Right ventricle myocardium inferior (tissue), 1 donor: ENCODE results near the gene MADD. TPM values are rescaled to one million over a fixed set of nuclear protein-coding genes. Genes with fewer than 3 reads are reported as not detected.
"Not testable (repeated sequence)": the region's sequence is repeated elsewhere in the genome, so short reads cannot be mapped to it uniquely, and the experiment has no call there.

Experiments used
- ATAC-seq: fragments of 200-7000 bp; cut with Tn5 transposase; one replicate; pipeline ENCODE4 v1.9.1; 2020; ENCODE audit warnings: mild to moderate bottlenecking, moderate library complexity
- DNase-seq: peaks from one replicate; pipeline ENCODE4 v3.0.0; 2021; ENCODE audit errors: missing footprints
- intact Hi-C: fragments of 100-400 bp; cut with DNase I; formaldehyde crosslinking; loops from one replicate; pipeline ENCODE4 v1.11.0; 2022
- total RNA-seq: library from RNA; stranded (reverse); fragmentation: NEBNext Ultra II Directional; extraction: Animal tissue kit (Norgen Biotek cat#: 25700); gene quantifications from one replicate; pipeline ENCODE4 v1.2.1, GENCODE V29; 2021
- donor health status: DM: no; HTN: yes; CAD: no; lungs with severe emphysema.

MADD gene
- total RNA-seq, 1 donor from 2014 or later: 40.2 TPM

DNA sequence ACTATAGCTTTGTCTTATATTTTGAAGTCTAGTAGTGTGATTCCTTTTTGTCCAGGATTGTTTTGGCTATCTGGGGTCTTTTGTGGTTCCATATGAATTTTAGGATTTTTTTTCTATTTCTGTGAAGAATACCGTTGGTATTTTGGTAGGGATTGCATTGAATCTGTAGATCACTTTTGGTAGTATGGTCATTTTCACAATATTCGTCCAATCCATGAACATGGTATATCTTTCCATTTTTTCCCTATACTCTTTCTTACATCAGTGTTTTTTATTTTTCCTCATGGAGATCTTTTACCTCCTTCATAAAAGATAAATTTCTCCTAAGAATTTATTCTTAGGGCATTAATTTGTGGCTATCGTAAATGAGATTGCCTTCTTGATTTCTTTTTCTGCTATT is 29.1 kb downstream of the MADD start:
- DNase-seq: no peak
- ATAC-seq: no peak
- intact Hi-C loops: no loop called here

DNA sequence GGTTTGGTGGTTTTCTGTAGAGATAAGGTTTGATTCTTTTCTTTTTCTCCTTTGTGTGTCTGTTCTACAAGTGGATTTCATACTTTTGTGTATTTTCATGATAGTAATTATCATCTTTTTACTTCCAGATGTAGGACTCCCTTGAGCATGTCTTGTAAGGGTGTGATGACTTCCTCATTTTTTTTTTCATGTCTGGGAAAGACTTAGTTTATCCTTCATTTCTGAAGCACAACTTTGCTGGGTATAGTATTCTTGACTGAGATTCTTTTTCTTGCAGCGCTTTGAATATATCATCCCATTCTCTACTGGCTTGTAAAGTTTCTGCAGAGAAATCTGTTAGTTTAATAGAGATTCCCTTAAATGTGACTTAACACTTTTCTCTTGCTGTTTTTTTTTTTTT is 32.9 kb downstream of the MADD start:
- no peak for DNase-seq
- no peak for ATAC-seq
- intact Hi-C loops: no loop called here

DNA sequence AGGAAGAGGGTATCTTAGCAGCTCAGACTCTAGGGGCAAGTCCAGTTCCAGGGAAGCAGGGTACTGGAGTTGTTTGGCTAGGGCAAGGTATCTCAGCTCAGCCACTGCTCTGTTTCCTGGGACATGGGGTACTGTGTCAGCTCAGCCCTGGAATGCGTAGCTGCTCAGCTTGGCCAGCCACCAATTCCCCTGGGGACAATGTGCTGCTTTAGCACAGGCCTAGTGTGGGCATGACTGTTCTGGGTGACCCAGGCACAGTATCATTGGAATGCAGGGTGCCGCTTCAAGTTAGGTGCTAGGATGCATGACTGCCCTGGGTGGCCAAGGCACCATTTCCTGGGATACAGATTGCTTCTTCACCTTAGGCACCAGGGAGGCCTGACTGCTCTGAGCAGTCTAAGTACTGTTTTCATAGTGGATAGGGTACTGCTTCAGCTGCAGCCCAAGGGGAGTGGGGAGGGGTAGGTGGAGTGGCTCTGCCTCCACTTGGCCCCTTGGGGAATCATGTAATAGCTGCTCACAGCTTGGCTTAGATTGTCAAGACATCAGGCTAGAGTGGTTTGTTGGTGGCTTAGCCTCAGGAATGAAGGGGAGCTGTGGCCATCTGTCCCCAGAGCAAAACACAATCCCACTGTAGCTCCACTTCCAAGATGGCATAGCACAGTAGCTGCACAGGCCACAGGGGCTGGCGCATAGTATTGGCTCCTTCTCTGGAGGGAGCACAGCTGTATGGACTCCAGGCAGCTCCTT is 36.0 kb downstream of the MADD start:
- peak; percentile 98 for ATAC-seq

DNA sequence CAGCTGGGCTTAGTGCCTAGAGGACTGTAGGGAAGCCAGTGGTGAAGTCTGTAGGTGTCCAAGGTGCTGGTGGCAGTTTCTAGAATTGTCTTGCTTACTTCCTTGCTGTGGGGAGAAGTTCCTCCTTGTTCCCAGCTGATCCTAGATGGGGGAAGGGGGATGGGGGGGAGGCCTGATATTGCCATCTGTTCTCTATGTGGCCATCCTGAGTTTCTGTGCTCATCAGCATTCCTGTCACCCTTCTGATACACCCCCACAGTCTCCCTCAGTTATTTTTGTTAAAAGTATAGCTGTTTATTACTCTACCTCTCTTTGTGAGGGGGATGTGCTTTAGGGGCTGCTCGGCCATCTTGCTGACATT is 36.5 kb downstream of the MADD start:
- intact Hi-C loops: loop anchor here (5.0 kb wide), 1 partner anchor 34 kb away; the partner anchor contains the start of gene MADD
- DNase-seq (no peak), ATAC-seq (no peak)

More for the DNA sequence above, 36.0 kb downstream of the MADD start:
- intact Hi-C loops: loop anchor here (5.0 kb wide), 1 partner anchor 34 kb away; the partner anchor contains the start of gene MADD
- DNase-seq: no peak

DNA sequence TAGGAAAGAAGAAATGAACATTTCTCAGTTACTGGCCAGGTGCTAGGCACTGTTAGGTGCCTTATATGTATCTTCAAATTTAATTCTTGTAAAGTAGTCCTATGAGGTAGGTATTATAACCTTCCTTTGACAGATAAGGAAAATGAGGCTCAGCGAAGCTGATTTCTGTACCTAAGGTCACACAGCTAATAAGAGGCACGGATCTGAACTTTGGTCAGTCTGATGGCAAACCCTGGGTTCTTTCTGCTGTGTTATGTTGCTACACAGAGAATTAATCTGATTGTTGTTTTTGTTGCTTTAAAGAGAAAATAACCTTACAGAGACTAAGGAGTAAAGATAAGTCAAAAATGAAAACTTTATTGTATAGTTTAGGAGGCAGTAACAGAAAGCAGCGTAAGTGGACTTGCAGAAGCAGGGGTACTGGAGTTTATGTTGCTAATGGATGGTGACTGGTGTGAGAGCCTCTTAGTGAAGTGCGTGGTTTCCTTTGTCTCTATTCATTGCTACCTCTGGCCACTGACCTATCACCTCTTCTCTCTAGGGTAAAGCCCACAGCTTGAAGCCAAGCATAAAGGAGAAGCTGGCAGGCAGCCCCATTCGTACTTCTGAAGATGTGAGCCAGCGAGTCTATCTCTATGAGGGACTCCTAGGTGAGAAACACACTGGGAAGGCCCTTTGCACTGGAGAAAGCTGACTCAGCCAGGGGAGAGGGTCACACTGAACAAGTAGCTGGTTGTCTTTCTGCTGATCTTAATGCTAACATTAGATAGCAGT is 38.3 kb downstream of the MADD start:
- intact Hi-C loops: loop anchor here (5.0 kb wide), 1 partner anchor 36 kb away; the partner anchor contains the start of gene MADD
- DNase-seq (no peak), ATAC-seq (no peak)

DNA sequence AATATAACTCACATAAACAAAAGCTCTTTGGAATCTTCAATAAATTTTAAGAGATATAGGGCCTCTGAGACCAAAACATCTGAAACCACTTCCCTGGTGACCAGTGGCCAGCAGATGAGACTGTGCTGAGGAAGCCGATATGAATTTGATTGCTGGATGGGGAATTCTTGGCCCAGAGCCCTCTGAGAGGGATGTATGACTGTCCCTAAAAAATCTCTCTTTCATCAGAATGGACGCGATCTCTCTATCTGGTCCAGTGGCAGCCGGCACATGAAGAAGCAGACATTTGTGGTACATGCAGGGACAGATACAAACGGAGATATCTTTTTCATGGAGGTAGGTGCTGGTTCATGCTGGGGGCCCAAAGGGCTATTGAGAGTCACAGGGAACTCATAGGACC is 45.1 kb downstream of the MADD start:
- DNase-seq (no peak), ATAC-seq (no peak)
- intact Hi-C loops: no loop called here

DNA sequence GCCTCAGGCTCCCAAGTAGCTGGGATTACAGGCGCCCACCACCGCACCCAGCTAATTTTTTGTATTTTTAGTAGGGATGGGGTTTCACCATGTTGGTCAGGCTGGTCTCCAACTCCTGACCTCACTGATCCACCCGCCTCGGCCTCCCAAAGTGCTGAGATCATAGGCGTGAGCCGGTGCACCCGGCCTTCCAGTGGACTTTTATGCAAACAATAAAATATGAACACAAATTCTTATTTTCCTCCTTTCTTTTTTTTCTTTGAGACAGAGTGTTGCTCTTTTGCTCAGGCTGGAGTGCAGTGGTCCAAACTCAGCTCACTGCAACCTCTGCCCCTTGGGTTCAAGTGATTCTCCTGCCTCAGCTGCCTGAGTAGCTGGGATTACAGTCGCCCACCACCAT is 46.6 kb downstream of the MADD start:
- intact Hi-C loops, ATAC-seq, DNase-seq: not testable (repeated sequence)

DNA sequence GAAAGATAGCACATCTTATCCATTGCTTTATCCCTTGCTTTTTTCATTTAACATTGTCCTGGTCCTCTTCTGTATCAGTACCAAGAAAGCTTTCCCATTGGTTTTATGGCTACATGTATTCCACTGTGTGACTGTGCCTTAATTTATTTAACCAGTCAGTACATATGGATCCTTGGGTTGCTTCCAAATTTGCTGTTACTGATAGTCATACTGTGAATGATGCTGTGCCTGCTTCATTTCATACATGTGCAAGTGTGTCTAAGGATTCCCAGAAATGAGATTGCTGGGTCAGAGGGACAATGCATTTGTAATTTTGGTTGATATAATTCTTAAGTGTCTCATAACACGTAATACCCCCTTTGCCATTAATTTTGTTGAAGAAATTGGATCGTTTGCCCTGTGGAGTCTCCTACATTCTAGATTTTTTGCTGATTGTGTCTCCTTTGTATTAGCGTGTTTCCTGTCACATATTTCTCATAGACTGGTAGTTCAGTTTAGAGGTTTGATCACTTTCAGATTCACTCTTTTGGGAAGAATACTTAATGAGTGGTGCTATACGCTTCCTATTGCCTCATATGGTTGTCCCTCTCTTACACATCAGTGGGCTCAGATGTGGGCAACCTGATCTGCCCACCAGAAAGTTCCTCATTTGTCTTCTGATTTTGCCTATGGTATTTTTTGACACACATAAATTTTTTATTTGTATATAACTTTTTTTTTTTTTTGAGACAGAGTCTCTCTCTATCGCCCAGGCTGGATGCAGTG is 47.3 kb downstream of the MADD start:
- intact Hi-C loops: no loop called here

DNA sequence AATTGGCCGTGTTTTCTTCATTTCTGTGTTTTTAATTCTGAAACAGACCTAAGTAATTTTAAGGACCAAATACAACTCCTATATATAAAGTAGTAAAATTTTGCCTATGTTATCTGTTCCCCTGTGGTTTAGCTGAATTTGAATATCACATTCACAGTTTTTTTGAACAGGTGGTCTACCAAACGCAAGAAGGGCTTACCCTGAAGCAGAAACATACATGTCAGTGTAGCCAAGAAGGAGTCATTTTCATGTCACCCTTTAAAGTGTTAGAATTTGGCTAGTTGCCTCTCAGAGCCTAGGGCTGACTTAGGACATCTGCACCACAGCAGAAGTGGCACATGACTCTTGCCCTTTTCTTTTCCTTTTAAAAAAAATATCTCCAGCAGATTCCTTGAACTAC is 48.2 kb downstream of the MADD start:
- DNase-seq: no peak
- intact Hi-C loops: no loop called here
- no peak for ATAC-seq

More for the DNA sequence above, 47.3 kb downstream of the MADD start:
- no peak for ATAC-seq
- no peak for DNase-seq

DNA sequence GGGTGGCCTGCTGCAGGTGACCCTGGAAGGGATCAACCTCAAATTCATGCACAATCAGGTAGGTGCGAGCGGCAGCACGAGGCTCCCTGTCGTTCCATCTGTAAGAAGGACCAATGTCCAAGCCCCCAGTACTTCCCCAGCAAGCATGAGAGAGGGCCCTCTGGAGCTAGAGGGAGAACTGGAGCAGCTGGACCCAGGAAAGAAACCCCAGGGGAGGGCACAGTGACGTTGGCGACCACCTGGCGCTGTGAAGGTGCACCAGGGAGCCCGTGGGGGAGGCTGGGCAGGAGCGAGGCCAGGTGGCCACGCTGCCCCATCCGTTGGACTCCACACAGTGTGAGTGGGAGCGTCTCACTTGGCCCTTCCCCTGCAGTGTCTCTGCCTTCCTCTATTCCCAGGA is 54.6 kb downstream of the MADD start:
- peak; percentile 50 for DNase-seq
- no peak for ATAC-seq

DNA sequence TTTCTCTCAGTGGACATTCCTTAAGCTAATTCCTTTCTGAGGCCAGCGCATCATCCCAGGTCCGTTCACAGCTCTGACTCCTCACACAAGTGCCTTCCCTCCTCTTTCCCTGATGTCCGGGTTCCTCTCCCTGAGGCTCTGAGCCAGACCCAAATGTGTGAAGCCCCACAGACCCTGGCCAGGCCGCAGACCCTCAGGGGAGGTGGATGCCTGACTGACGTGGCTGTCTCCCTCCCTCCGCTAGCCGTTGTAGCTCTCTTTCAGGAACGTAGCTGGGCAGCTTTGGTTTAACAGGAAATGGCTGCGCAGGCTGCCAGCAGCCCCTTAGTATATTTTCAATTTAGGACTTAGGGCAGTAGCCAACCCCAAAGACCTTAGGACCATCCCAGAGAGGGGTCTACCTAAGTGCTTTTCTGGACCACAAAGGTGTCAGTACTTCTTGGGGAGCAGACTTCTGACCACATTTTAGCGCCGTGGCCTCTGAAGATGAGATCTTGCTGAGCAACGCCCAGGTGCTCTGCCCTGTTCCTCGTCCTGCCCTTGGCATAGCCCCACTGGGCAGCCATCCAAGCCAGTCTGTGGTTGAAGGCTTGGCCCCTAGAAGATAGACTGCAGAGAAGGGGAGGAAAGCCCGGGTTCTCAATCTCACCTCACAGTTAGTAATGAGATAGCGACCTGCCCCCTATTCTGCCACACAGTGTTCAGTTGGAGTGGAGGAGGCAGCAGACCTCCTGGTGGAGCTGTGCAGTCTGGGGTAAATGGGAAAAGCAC is 55.5 kb downstream of the MADD start:
- ATAC-seq (no peak), DNase-seq (no peak)
- intact Hi-C loops: no loop called here

More for the DNA sequence above, 54.6 kb downstream of the MADD start:
- intact Hi-C loops: no loop called here

DNA sequence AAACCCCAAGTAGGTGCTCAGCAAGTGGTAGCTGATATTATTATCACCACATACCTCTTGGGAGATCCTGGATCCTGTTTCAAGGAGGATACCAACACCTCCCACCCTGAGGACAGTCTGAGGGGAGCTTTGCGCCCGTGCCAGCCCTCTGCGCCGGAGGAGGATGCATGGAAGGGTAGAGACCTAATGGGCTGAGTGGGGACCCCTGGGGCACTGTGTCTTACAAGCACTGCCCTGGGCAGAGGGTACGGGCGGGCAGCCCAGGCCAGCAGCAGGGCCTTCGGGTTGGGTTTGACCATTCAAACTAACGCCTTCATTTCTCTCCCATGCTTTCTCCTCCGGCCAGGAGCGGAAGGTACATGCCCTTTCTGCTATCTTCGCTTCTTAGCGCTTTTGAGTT is 56.3 kb downstream of the MADD start:
- DNase-seq (no peak), ATAC-seq (no peak)
- intact Hi-C loops: no loop called here

DNA sequence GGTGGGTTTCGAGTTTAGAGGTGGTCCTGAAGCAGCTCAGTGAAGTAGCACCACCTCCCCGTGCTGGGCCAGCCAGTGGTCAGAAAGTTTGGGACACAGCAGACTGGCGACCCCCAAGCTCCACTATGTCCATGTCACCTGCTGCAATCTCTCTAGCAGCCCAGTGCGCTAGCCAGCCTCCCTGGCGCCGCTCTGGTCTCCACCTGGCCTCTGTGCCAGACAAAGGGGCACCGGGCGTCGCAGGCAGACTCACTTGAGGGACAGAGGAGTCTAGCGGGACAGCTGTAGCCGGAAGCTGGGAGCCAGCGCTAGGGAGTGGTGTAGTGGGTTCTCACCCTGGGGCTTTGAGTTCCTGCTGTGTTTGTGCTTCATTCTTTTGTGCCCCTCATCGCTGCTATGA is 57.1 kb downstream of the MADD start:
- no peak for ATAC-seq
- no peak for DNase-seq
- intact Hi-C loops: no loop called here

DNA sequence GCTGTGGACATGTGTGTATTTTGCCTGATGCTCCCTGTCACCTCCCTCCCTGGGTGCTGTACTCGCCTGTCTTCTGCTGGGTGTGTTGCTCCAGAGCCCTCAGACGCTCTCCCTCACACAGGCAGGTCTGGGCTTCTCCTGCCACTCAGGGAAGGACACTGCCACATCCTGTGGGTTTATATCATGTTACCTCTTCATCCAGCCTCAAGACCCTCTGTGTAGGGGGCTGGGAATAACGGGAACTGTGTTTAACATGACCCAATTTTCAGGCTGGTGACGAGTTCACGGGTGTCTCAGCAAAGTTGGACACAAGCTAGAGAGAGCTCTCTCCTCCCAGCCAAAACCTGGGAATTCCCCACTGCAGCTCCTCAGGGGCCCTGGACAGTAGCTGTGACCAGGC is 58.0 kb downstream of the MADD start:
- DNase-seq: no peak
- intact Hi-C loops: no loop called here
- peak; percentile 3 for ATAC-seq

DNA sequence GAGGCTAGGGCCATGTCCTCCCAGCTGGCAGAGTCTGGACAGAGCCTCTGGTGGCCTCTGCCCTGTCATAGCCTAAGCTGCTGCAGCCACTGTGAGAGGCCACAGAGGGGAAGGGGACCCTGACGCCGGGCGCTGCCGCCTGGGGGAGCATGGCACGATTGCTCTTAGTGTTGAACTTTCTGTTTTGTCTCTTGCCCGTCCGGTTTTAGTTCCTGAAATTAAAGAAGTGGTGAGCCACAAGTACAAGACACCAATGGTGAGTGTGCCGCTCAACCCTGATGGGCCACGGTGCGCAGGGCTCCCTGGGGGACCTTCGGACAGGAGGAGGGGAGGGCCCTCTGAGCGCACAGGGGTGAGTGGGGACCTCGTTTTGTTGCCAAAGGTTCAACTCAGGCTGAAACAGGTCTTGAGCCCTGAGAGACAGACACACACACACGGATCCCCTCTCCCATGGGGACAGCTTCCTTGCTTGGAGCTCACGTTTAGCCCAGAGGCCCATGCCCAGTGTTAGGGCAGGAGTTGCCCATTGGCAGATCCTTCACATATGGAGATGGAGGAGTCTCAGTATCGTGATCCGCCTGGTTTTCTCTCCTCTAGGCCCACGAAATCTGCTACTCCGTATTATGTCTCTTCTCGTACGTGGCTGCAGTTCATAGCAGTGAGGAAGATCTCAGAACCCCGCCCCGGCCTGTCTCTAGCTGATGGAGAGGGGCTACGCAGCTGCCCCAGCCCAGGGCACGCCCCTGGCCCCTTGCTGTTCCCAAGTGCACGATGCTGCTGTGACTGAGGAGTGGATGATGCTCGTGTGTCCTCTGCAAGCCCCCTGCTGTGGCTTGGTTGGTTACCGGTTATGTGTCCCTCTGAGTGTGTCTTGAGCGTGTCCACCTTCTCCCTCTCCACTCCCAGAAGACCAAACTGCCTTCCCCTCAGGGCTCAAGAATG is 58.8 kb downstream of the MADD start:
- DNase-seq (no peak), ATAC-seq (peak; percentile 20)

DNA sequence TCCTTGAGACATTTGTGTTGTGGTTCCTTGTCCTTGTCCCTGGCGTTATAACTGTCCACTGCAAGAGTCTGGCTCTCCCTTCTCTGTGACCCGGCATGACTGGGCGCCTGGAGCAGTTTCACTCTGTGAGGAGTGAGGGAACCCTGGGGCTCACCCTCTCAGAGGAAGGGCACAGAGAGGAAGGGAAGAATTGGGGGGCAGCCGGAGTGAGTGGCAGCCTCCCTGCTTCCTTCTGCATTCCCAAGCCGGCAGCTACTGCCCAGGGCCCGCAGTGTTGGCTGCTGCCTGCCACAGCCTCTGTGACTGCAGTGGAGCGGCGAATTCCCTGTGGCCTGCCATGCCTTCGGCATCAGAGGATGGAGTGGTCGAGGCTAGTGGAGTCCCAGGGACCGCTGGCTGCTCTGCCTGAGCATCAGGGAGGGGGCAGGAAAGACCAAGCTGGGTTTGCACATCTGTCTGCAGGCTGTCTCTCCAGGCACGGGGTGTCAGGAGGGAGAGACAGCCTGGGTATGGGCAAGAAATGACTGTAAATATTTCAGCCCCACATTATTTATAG is 59.6 kb downstream of the MADD start:
- intact Hi-C loops: no loop called here
- ATAC-seq (peak; percentile 0), DNase-seq (no peak)

More for the DNA sequence above, 58.8 kb downstream of the MADD start:
- intact Hi-C loops: no loop called here
